K562 (cell line): ENCODE data around the gene SORT1. TPM values are rescaled to one million over a fixed set of nuclear protein-coding genes. Genes with fewer than 3 reads are reported as not detected.

Experiments
- ARNT ChIP-seq, 2 experiments: fragments of 450-650 bp; IDR thresholded peaks; 2 replicates each; pipeline ENCODE4 v1.6.1; 2016; ENCODE audit warnings: mild to moderate bottlenecking in 1 of 2
- CBX5 ChIP-seq: IDR thresholded peaks from 2 replicates; pipeline ENCODE4 v1.6.1; 2014; ENCODE audit warnings: low read depth, borderline replicate concordance
- CREB1 ChIP-seq, 2 experiments: sonication (generic) in 1 of 2; formaldehyde crosslinking in 1 of 2; IDR thresholded peaks; 2 replicates each; pipeline versions ENCODE4 v1.6.1 to v1.8.0; 2012 to 2022; ENCODE audit warnings: inconsistent platforms in 1 of 2, mild to moderate bottlenecking in 1 of 2, missing genetic modification reagents in 1 of 2, moderate library complexity in 1 of 2
- ELF1 ChIP-seq: fragments of 200-800 bp; sonication (Bioruptor generic); IDR thresholded peaks from 2 replicates; pipeline ENCODE4 v1.6.1; 2016; ENCODE audit warnings: missing genetic modification characterization, missing compliant biosample characterization
- FOXJ2 ChIP-seq: fragments of 200-800 bp; sonication (Bioruptor generic); IDR thresholded peaks from 2 replicates; pipeline ENCODE4 v1.6.1; 2016; ENCODE audit warnings: missing genetic modification characterization, missing compliant biosample characterization
- KDM5B ChIP-seq: fragments of 200-600 bp; sonication (generic); IDR thresholded peaks from 2 replicates; pipeline ENCODE4 v1.6.1; 2012; ENCODE audit warnings: low read depth, mild to moderate bottlenecking, moderate library complexity, low read length, control low read depth, inconsistent platforms; ENCODE audit not compliant: insufficient replicate concordance
- KHSRP ChIP-seq: fragments of 450-650 bp; IDR thresholded peaks from 2 replicates; pipeline ENCODE4 v1.6.1; 2017
- KLF10 ChIP-seq: fragments of 250-450 bp; sonication (Bioruptor Pico); IDR thresholded peaks from 2 replicates; pipeline ENCODE4 v1.6.1; 2021; ENCODE audit warnings: matching md5 sums
- NELFE ChIP-seq: IDR thresholded peaks from 2 replicates; pipeline ENCODE4 v1.6.1; 2011; ENCODE audit warnings: mild to moderate bottlenecking; ENCODE audit not compliant: insufficient read depth, insufficient read length
- PHB ChIP-seq: fragments of 250-450 bp; sonication (Bioruptor Pico); IDR thresholded peaks from 2 replicates; pipeline ENCODE4 v1.5.0; 2021
- POLR2G ChIP-seq: fragments of 200-400 bp; formaldehyde crosslinking; IDR thresholded peaks from 2 replicates; pipeline ENCODE4 v1.6.1; 2017; ENCODE audit warnings: low read depth, mild to moderate bottlenecking, antibody characterized with exemption, low read length, moderate library complexity
- PRPF4 ChIP-seq: fragments of 200-400 bp; formaldehyde crosslinking; IDR thresholded peaks from one replicate; pipeline ENCODE4 v1.6.1; 2017; ENCODE audit warnings: low read length, low read depth, mild to moderate bottlenecking; ENCODE audit not compliant: insufficient read depth, poor library complexity, severe bottlenecking
- STAT5B ChIP-seq: fragments of 250-450 bp; sonication (Bioruptor Pico); IDR thresholded peaks from 2 replicates; pipeline ENCODE4 v1.8.0; 2021; ENCODE audit warnings: mild to moderate bottlenecking, inconsistent platforms
- ZNF282 ChIP-seq: sonication (generic); formaldehyde crosslinking; IDR thresholded peaks from 2 replicates; pipeline ENCODE4 v1.8.1; 2023; ENCODE audit warnings: missing genetic modification reagents
- ZNF764 ChIP-seq: fragments of 250-450 bp; sonication (Bioruptor Pico); IDR thresholded peaks from 2 replicates; pipeline ENCODE4 v1.4.0; 2020; ENCODE audit warnings: low read depth, mild to moderate bottlenecking, moderate library complexity
- polyA plus RNA-seq, 8 experiments: library from polyadenylated mRNA; depleted of rRNA in 4 of 8; stranded (reverse) in 5 of 8; unstranded in 3 of 8; fragments of >200 nt; fragmentation: Nextera tagmentation in 2 of 8; fragmentation: Illumina TruSeq in 1 of 8; extraction: Ambion mirVana in 2 of 8; extraction: Trizol in 1 of 8; gene quantifications; 2 replicates each; pipeline versions ENCODE4 v1.2.1 to v1.2.3, GENCODE V29; 2011 to 2014; ENCODE audit warnings: inconsistent platforms in 1 of 8, missing spikeins in 1 of 8
- total RNA-seq, 7 experiments: library from RNA; depleted of rRNA in 6 of 7; stranded (reverse); fragments of >200 nt in 6 of 7; fragmentation: Illumina TruSeq in 2 of 7; extraction: Trizol in 2 of 7; gene quantifications; 2 replicates each; pipeline versions ENCODE4 v1.2.1 to v1.2.3, GENCODE V29; 2011 to 2021; ENCODE audit warnings: low replicate concordance in 1 of 7
- TF ChIP-seq, protein P1 (sequence below): fragments of 250-450 bp; sonication (Bioruptor Pico); IDR thresholded peaks from 2 replicates; pipeline ENCODE4 v1.8.0; 2022; ENCODE audit warnings: moderate library complexity, mild to moderate bottlenecking, inconsistent platforms
- TF ChIP-seq, protein P2 (sequence below): fragments of 450-650 bp; IDR thresholded peaks from 2 replicates; pipeline ENCODE4 v1.6.1; 2018; ENCODE audit not compliant: partially characterized antibody
- TF ChIP-seq, protein P3 (sequence below): IDR thresholded peaks from 2 replicates; pipeline ENCODE4 v1.6.1; 2014; ENCODE audit warnings: antibody characterized with exemption
- TF ChIP-seq, protein P4 (sequence below): sonication (generic); formaldehyde crosslinking; IDR thresholded peaks from 2 replicates; pipeline ENCODE4 v1.8.0; 2022; ENCODE audit warnings: missing genetic modification reagents, mild to moderate bottlenecking, borderline replicate concordance
- TF ChIP-seq, protein P5 (sequence below): fragments of 250-450 bp; sonication (Bioruptor Pico); IDR thresholded peaks from 2 replicates; pipeline ENCODE4 v1.8.0; 2021; ENCODE audit warnings: moderate library complexity, mild to moderate bottlenecking, inconsistent platforms

Gene SORT1
- total and polyA plus RNA-seq, 9 of the 15 experiments (the other 6 are each of a cell fraction or from before 2014, with no cell fraction given), result 27.4 to 112 (median 65.0) TPM

DNA sequence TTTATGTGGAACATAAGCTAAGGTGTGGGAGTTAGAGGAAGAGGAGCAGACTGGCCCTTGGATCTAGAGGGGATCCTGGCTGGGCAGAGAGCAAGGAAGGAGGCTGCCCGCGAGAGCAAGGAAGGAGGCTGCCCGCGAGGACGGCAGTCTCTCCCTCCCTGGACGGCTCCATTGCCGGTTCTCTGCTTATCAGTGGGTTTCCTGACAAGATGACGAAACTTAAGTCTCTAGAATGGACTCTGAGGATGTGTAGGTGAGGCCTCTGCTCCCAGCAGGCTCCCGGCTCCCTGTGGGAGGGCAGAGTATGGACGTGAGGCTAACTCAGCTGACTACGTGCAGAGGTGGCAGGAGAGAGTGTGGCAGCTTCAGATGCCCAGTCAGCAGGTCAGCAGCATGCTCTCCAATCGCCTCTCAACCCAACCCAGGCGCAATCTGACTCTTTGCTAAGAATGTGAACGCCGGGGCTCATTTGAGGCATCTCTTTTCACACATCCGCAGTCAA lies 97.0 kb downstream of the SORT1 start (continued):
- no peak for TF ChIP-seq NELFE
- no peak for TF ChIP-seq KDM5B
- TF ChIP-seq PHB (CRISPR knock-in tag), result no peak
- TF ChIP-seq, protein P1, sequence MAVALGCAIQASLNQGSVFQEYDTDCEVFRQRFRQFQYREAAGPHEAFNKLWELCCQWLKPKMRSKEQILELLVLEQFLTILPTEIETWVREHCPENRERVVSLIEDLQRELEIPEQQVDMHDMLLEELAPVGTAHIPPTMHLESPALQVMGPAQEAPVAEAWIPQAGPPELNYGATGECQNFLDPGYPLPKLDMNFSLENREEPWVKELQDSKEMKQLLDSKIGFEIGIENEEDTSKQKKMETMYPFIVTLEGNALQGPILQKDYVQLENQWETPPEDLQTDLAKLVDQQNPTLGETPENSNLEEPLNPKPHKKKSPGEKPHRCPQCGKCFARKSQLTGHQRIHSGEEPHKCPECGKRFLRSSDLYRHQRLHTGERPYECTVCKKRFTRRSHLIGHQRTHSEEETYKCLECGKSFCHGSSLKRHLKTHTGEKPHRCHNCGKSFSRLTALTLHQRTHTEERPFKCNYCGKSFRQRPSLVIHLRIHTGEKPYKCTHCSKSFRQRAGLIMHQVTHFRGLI (CRISPR knock-in tag), result no peak
- TF ChIP-seq KLF10 (CRISPR knock-in tag), result no peak
- TF ChIP-seq, protein P2, sequence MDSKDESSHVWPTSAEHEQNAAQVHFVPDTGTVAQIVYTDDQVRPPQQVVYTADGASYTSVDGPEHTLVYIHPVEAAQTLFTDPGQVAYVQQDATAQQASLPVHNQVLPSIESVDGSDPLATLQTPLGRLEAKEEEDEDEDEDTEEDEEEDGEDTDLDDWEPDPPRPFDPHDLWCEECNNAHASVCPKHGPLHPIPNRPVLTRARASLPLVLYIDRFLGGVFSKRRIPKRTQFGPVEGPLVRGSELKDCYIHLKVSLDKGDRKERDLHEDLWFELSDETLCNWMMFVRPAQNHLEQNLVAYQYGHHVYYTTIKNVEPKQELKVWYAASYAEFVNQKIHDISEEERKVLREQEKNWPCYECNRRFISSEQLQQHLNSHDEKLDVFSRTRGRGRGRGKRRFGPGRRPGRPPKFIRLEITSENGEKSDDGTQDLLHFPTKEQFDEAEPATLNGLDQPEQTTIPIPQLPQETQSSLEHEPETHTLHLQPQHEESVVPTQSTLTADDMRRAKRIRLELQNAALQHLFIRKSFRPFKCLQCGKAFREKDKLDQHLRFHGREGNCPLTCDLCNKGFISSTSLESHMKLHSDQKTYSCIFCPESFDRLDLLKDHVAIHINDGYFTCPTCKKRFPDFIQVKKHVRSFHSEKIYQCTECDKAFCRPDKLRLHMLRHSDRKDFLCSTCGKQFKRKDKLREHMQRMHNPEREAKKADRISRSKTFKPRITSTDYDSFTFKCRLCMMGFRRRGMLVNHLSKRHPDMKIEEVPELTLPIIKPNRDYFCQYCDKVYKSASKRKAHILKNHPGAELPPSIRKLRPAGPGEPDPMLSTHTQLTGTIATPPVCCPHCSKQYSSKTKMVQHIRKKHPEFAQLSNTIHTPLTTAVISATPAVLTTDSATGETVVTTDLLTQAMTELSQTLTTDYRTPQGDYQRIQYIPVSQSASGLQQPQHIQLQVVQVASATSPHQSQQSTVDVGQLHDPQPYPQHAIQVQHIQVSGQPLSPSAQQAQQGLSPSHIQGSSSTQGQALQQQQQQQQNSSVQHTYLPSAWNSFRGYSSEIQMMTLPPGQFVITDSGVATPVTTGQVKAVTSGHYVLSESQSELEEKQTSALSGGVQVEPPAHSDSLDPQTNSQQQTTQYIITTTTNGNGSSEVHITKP, result peak; percentile 34
- TF ChIP-seq KHSRP, result no peak
- TF ChIP-seq POLR2G, result peak; percentile 51
- TF ChIP-seq, protein P3, sequence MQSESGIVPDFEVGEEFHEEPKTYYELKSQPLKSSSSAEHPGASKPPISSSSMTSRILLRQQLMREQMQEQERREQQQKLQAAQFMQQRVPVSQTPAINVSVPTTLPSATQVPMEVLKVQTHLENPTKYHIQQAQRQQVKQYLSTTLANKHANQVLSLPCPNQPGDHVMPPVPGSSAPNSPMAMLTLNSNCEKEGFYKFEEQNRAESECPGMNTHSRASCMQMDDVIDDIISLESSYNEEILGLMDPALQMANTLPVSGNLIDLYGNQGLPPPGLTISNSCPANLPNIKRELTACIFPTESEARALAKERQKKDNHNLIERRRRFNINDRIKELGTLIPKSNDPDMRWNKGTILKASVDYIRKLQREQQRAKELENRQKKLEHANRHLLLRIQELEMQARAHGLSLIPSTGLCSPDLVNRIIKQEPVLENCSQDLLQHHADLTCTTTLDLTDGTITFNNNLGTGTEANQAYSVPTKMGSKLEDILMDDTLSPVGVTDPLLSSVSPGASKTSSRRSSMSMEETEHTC, result no peak
- TF ChIP-seq ZNF764 (CRISPR knock-in tag), result no peak
- no peak for TF ChIP-seq FOXJ2
- TF ChIP-seq ELF1, result no peak
- no peak for TF ChIP-seq ARNT (IDR thresholded peaks at IDR 0.05)
- TF ChIP-seq ZNF282 (CRISPR knock-in tag), result no peak
- TF ChIP-seq CBX5, result no peak
- TF ChIP-seq PRPF4, result no peak
- TF ChIP-seq, protein P4, sequence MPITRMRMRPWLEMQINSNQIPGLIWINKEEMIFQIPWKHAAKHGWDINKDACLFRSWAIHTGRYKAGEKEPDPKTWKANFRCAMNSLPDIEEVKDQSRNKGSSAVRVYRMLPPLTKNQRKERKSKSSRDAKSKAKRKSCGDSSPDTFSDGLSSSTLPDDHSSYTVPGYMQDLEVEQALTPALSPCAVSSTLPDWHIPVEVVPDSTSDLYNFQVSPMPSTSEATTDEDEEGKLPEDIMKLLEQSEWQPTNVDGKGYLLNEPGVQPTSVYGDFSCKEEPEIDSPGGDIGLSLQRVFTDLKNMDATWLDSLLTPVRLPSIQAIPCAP (CRISPR knock-in tag), result no peak
- TF ChIP-seq, protein P5, sequence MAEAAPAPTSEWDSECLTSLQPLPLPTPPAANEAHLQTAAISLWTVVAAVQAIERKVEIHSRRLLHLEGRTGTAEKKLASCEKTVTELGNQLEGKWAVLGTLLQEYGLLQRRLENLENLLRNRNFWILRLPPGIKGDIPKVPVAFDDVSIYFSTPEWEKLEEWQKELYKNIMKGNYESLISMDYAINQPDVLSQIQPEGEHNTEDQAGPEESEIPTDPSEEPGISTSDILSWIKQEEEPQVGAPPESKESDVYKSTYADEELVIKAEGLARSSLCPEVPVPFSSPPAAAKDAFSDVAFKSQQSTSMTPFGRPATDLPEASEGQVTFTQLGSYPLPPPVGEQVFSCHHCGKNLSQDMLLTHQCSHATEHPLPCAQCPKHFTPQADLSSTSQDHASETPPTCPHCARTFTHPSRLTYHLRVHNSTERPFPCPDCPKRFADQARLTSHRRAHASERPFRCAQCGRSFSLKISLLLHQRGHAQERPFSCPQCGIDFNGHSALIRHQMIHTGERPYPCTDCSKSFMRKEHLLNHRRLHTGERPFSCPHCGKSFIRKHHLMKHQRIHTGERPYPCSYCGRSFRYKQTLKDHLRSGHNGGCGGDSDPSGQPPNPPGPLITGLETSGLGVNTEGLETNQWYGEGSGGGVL (CRISPR knock-in tag), result no peak
- no peak for TF ChIP-seq STAT5B (CRISPR knock-in tag)
- 0 out of 2 replicates have a peak, but pooled peaks have one; percentile 17 for TF ChIP-seq CREB1 (IDR thresholded peaks at IDR 0.05)
- no peak for TF ChIP-seq CREB1 (CRISPR knock-in tag; IDR thresholded peaks at IDR 0.05)
